CD4-positive, alpha-beta T cell treated with Interleukin-21 for 1 hour (primary cell): ENCODE data around the gene SLC5A5.
"Not testable (repeated sequence)": the region's sequence is repeated elsewhere in the genome, so short reads cannot be mapped to it uniquely, and the experiment has no call there.

ENCODE experiments used
- DNase-seq: peaks from one replicate; pipeline ENCODE4 v3.0.0-alpha.2; 2020

The SLC5A5 gene

DNA sequence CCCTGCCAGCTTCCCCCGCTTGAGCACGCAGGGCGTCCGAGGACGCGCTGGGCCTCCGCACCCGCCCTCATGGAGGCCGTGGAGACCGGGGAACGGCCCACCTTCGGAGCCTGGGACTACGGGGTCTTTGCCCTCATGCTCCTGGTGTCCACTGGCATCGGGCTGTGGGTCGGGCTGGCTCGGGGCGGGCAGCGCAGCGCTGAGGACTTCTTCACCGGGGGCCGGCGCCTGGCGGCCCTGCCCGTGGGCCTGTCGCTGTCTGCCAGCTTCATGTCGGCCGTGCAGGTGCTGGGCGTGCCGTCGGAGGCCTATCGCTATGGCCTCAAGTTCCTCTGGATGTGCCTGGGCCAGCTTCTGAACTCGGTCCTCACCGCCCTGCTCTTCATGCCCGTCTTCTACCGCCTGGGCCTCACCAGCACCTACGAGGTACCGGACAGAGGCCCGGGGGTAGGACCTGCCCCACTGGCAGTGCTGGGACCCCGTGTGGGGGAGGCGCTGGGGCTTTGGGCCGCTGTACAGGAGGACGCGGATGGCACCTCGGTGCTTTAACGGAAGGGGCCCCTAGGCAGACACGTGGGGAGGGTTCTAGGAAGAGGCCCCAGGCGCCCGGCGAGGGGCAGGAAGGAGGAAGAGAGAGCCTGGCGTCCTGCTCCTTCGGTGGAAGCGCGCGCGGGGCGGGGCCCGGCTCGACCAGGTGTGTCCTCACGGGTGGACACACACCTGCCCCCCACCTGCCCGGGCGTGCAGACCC, 681 bp downstream of the SLC5A5 start:
- DNase-seq: peak; percentile 46

DNA sequence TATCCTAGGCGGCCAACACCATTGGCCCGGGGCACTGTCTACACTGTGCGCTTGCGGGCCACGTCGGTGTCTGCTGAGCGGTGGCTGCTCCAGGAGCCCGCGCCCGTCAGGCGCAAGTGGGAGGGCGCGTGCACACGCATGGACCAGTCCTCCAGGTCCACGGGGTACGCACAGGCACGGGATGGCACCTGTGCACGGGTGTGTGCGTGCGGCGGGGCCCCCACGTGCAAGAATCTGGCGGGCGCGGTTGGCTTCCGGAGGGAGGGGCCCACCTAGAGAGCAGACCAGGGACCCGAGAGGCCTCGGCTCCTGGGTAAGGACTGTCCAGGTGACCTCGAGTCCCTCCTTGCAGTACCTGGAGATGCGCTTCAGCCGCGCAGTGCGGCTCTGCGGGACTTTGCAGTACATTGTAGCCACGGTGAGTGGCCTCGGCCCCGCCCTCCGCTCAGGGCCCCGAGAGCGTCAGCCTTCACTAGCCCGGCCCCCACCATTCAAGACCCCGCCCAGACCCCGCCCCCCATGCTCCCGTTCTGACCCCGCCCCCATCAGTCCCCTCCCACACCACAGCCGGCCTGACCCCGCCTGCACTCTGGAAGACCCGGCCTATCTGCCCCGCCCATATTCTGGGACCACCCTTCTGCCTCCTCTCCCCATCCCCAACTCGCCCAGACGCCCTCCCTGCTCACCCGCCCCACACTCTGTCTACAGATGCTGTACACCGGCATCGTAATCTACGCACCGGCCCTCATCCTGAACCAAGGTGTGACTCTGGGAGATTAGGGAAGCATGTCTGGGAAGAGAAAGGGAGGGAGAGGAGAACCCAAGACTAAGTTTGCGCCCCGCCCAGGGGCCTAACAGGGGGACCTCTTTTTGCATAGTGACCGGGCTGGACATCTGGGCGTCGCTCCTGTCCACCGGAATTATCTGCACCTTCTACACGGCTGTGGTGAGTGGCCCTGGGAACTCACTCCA, 2.3 kb downstream of the SLC5A5 start:
- peak; percentile 71 for DNase-seq

DNA sequence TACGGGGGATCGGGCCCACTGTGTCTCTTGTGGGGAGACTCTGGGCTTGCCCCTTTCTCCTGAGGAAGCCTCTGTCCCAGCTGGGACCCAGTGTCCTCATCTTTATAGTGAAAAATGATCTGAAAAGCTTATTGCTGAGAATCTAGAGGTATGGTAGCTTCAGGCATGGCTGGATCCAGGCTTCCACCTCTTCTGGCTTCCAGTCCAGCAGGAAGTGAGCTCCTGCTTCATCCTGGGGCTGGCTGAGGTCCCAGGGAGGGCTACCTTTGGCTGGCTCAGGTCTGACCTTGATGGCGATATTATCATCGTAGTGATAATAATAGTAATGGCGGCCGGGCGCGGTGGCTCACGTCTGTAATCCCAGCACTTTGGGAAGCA, 3.0 kb downstream of the SLC5A5 start:
- no peak for DNase-seq

GRCh38 chr19:17877696-17878095, 6.0 kb downstream of the SLC5A5 start:
- no peak for DNase-seq

GRCh38 chr19:17879466-17879865, 7.7 kb downstream of the SLC5A5 start:
- DNase-seq: no peak

- DNase-seq: no peak
Observed at GRCh38 chr19:17881701-17882100, 10.0 kb downstream of the SLC5A5 start.

DNA sequence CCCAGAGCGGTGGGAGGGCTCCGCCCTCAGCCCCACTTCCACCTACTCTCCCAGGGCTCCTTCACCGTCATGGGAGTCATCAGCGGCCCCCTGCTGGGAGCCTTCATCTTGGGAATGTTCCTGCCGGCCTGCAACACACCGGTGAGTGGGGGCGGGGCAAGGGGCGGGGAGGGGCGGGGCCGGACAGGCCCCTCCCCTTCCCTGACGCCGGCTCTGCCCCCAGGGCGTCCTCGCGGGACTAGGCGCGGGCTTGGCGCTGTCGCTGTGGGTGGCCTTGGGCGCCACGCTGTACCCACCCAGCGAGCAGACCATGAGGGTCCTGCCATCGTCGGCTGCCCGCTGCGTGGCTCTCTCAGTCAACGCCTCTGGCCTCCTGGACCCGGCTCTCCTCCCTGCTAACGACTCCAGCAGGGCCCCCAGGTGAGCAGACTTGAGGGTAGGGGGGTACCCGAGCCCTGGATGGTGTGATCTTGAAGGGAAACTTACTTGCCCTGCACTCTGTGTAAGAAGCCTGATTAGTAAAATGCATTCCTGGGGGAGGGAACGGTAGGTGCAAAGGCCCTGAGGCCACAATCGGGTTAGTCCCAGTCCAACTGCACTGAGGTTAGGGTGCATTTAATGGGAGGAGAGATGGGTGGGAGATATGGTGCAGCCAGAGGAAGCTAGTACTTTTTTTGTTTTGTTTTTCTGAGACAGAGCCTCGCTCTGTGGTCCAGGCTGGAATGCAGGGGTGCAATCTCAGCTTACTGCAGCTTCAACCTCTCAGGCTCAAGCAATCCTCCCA, 12.1 kb downstream of the SLC5A5 start:
- DNase-seq: no peak

- DNase-seq: no peak
Observed at GRCh38 chr19:17886515-17886914, 14.8 kb downstream of the SLC5A5 start.

GRCh38 chr19:17887221-17887620, 15.5 kb downstream of the SLC5A5 start:
- DNase-seq: not testable (repeated sequence)

DNA sequence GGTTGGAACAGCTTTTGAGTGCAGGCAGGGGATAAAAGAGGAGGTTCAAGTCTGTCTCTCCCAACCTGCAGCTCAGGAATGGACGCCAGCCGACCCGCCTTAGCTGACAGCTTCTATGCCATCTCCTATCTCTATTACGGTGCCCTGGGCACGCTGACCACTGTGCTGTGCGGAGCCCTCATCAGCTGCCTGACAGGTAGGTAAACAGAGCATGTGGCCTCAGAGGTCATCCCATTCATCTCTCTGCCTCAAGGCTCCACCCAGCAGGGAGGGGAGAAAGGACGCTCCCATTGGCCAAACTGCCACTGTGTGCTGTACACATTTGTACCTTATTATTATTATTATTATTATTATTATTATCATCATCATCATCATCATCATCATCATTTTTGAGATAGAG, 16.5 kb downstream of the SLC5A5 start:
- DNase-seq: no peak

DNA sequence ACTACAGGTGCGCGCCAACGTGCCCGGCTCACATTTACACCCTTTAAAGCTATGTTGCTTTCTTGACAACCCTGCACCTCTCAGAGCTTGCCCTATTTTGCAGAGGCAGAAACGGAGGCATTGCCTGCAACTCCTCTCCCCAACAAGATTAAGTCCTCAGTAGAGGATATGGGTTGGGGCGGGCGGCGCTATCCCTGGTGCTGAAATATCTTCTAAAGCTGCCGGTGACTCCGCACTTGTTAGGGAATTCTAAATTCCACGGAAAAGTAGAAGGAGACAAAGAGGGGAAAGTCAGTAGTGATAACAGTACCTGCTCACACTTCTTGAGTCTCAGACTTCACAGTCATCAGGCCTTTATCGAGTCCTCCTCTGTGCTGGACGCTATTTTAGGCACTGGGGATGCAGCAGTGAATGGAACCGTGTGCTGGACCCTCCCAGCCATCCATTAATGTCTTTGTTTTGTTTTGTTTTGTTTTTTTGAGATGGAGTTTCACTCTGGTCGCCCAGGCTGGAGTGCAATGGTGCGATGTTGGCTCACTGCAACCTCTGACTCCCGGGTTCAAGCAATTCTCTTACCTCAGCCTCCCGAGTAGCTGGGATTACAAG, 18.0 kb downstream of the SLC5A5 start:
- no peak for DNase-seq

DNA sequence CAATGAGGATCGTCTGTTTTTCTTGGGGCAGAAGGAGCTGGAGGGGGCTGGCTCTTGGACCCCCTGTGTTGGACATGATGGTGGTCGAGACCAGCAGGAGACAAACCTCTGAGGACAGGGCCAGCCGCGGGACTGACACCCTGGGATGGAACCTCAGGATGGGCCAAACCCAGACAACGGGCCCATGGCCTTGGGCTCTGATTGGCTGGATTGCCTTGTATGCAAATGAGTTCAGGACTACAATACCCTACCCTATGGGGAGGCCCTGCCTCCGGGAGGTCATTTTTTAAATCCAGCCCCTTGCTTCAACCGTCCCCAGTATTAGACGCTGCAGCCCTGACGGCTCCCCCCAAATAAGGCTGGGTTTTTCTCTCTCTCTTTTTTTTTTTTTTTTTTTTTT, 22.0 kb downstream of the SLC5A5 start:
- DNase-seq: no peak

- no peak for DNase-seq
Observed at GRCh38 chr19:17902701-17903100, 31.0 kb downstream of the SLC5A5 start.

- no peak for DNase-seq
Observed at GRCh38 chr19:17908244-17908643, 36.5 kb downstream of the SLC5A5 start.

DNA sequence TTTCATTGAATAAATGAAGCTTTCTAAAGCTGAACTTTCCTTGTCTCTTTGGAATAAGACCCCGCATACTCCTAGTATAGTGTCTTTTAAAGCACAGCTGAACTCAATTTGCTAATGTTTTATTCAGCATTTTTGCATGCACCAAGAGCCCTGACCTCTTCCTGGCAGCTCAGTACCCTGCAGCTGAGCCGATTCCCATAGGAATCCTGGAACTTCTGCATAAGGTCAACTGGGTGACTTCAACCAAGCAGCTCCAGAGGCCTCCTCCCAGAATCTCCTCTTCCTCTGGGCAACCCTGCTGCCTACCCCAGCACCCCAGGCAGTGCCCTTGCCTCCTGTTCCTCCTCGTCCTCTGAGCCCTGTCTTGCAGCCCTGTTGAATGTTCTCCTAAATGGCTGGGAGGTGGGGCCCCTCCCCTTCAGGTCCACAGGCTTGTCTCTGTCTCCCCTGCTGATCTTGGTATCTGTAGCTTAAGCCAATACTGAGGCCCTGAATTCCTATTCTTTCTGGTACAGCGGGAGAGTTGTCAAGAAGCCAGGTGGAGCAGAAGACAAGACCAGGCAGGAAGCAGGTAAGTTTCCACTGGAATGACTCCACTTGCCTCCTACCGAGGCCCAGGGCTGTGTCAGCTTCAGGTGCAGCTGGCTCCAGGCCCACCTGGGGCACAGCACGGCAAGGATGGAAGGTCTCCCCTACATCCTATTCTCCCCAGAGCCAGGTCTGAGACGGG, 37.4 kb downstream of the SLC5A5 start:
- DNase-seq: no peak

DNA sequence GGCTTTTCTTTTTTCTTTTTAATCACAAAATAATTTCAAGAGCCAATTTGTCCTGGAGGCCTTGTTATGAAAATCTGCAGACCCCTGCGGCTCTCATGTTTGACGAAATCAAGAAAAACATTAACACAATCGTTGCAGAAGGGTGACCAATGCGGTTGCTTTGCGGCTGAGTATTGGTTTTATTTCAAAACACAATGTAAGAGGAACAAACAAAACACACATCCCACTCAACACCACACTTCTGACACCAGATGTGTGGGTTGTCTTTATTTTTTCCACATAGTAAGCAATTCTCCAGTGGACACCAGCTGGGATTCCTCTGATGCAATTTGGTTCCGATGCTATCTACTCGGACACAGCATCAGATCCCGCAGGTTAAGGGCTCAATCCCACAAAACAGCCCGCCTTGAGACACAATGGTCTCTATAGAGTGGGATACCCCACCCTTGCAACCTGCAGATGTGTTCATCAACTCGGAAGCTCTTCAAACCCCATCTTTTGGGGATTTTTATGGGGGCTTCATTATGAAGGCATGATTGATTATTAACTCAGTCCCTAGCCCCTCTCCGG, 39.1 kb downstream of the SLC5A5 start:
- DNase-seq: no peak

GRCh38 chr19:17915940-17916593, 44.3 kb downstream of the SLC5A5 start:
- DNase-seq: no peak

DNA sequence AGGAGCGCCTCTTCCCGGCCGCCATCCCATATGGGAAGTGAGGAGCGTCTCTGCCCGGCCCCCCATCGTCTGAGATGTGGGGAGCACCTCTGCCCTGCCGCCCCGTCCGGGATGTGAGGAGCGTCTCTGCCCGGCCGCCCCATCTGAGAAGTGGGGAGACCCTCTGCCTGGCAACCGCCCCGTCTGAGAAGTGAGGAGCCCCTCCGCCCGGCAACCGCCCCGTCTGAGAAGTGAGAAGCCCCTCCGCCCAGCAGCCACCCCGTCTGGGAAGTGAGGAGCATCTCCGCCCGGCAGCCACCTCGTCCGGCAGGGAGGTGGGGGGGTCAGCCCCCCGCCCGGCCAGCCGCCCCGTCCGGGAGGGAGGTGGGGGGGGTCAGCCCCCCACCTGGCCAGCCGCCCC, 46.4 kb downstream of the SLC5A5 start:
- DNase-seq: not testable (repeated sequence)

DNA sequence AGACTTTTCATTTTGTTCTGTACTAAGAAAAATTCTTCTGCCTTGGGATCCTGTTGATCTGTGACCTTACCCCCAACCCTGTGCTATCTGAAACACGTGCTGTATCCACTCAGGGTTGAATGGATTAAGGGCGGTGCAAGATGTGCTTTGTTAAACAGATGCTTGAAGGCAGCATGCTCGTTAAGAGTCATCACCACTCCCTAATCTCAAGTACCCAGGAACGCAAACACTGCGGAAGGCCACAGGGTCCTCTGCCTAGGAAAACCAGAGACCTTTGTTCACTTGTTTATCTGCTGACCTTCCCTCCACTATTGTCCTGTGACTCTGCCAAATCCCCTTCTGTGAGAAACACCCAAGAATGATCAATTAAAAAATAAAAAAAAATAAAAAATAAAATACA, 47.4 kb downstream of the SLC5A5 start:
- not testable (repeated sequence) for DNase-seq

GRCh38 chr19:17920527-17920926, 48.8 kb downstream of the SLC5A5 start:
- DNase-seq: no peak

DNA sequence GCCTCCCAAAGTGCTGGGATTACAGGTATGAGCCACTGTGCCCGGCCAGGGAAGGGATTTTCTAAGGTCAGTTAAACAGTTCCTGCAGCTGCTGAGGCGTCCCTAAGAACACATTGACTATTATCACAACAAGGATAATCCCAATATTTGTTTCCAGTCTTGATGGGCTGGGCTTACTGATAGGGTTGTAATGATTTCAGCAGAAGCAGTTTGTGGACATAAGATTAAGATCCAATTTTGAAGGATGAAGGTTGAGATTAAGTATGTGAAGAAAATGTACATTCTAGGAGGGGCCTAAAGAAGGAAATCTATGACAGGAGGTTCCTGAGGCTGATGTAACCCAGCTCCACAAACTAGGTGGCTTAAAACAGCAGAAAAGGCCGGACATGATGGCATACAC, 50.4 kb downstream of the SLC5A5 start:
- no peak for DNase-seq
